LNCaP clone FGC (cell line): ENCODE data around the gene HSP90AA1.

Experiments
- DNase-seq: peaks from one replicate; pipeline ENCODE4 v3.0.0-alpha.2; 2011; ENCODE audit warnings: low read depth
- H3K4me3 ChIP-seq: 2 replicates; pipeline ENCODE4 v1.5.1; 2011; ENCODE audit warnings: mild to moderate bottlenecking, low read depth, low read length, control low read depth
- TF ChIP-seq, protein P1 (sequence below): IDR thresholded peaks from 2 replicates; pipeline ENCODE4 v1.5.1; 2012; ENCODE audit warnings: mild to moderate bottlenecking; ENCODE audit not compliant: control insufficient read depth, insufficient read depth; ENCODE audit errors: extremely low read depth

Gene HSP90AA1

DNA sequence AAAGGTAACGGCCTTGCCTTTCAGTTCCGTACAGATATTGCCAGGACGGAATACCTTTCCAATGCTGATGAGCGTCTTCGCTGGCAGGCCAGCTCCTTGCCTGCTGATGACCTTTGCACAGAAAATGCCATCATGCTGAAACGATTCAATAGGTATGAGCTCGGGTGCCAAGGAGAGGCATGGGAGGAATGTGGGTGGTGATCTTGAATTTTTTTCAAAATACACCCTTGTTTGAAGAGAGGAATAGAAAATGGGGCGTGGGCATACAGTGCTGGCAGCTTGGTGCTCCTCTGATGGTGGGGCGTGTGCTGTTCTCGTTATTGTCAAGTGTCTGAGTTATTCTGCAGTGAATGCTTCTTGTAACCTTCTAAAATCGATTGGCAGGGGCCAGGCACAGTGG, 52.5 kb downstream of the HSP90AA1 start:
- no peak for DNase-seq
- no peak overlapping the region for H3K4me3 ChIP-seq
- TF ChIP-seq, protein P1, sequence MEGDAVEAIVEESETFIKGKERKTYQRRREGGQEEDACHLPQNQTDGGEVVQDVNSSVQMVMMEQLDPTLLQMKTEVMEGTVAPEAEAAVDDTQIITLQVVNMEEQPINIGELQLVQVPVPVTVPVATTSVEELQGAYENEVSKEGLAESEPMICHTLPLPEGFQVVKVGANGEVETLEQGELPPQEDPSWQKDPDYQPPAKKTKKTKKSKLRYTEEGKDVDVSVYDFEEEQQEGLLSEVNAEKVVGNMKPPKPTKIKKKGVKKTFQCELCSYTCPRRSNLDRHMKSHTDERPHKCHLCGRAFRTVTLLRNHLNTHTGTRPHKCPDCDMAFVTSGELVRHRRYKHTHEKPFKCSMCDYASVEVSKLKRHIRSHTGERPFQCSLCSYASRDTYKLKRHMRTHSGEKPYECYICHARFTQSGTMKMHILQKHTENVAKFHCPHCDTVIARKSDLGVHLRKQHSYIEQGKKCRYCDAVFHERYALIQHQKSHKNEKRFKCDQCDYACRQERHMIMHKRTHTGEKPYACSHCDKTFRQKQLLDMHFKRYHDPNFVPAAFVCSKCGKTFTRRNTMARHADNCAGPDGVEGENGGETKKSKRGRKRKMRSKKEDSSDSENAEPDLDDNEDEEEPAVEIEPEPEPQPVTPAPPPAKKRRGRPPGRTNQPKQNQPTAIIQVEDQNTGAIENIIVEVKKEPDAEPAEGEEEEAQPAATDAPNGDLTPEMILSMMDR = no peak

DNA sequence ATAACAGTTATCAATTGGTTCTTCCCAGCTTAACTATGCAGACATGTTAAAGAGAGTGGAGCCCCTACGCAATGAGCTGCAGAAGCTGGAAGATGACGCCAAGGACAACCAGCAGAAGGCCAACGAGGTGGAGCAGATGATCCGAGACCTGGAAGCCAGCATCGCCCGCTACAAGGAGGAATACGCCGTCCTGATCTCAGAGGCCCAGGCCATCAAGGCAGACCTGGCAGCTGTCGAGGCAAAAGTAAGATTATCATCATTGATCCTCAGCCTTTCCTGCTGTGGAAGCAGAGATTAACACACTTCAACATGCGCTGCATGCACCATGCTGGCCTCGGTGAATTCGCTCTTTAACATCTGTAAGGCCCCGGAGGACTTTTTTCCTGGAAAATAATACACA, 53.6 kb downstream of the HSP90AA1 start:
- no peak for DNase-seq
- no peak overlapping the region for H3K4me3 ChIP-seq
- TF ChIP-seq, protein P1 = no peak
